Effector CD4-positive, alpha-beta T cell (primary cell): ENCODE results near the gene FRMPD4.

Experiments
- DNase-seq: peaks from one replicate; pipeline ENCODE4 v3.0.0-alpha.2; 2020

The FRMPD4 gene

GRCh38 chrX:12307961-12308360 lies 169.7 kb downstream of the FRMPD4 start:
- DNase-seq, result no peak

- no peak for DNase-seq
Measured at GRCh38 chrX:12308420-12308819, 170.1 kb downstream of the FRMPD4 start.

- no peak for DNase-seq
Measured at GRCh38 chrX:12309040-12309743, 170.9 kb downstream of the FRMPD4 start.

GRCh38 chrX:12309744-12310076 lies 171.4 kb downstream of the FRMPD4 start:
- DNase-seq, result no peak

GRCh38 chrX:12314651-12315050 lies 176.4 kb downstream of the FRMPD4 start:
- no peak for DNase-seq

- DNase-seq, result no peak
Measured at GRCh38 chrX:12315526-12315925, 177.3 kb downstream of the FRMPD4 start.

GRCh38 chrX:12319003-12319519 lies 180.8 kb downstream of the FRMPD4 start:
- DNase-seq, result no peak

GRCh38 chrX:12319992-12320391 lies 181.7 kb downstream of the FRMPD4 start:
- no peak for DNase-seq

GRCh38 chrX:12322031-12322430 lies 183.8 kb downstream of the FRMPD4 start:
- DNase-seq, result no peak

- no peak for DNase-seq
Measured at GRCh38 chrX:12325171-12325570, 186.9 kb downstream of the FRMPD4 start.

GRCh38 chrX:12327836-12328235 lies 189.6 kb downstream of the FRMPD4 start:
- DNase-seq, result no peak

GRCh38 chrX:12329476-12329875 lies 191.2 kb downstream of the FRMPD4 start:
- DNase-seq, result no peak

- no peak for DNase-seq
Measured at GRCh38 chrX:12330841-12331240, 192.6 kb downstream of the FRMPD4 start.

GRCh38 chrX:12332786-12333347 lies 194.6 kb downstream of the FRMPD4 start:
- no peak for DNase-seq

- no peak for DNase-seq
Measured at GRCh38 chrX:12339921-12340320, 201.6 kb downstream of the FRMPD4 start.

GRCh38 chrX:12344954-12345353 lies 206.7 kb downstream of the FRMPD4 start:
- DNase-seq, result no peak

GRCh38 chrX:12349201-12349600 lies 210.9 kb downstream of the FRMPD4 start:
- DNase-seq, result no peak

GRCh38 chrX:12352922-12353321 lies 214.6 kb downstream of the FRMPD4 start:
- no peak for DNase-seq

GRCh38 chrX:12360383-12360782 lies 222.1 kb downstream of the FRMPD4 start:
- no peak for DNase-seq

- no peak for DNase-seq
Measured at GRCh38 chrX:12360986-12361598, 222.8 kb downstream of the FRMPD4 start.

GRCh38 chrX:12363216-12363615 lies 224.9 kb downstream of the FRMPD4 start:
- no peak for DNase-seq

GRCh38 chrX:12366440-12366839 lies 228.2 kb downstream of the FRMPD4 start:
- no peak for DNase-seq

- no peak for DNase-seq
Measured at GRCh38 chrX:12367254-12367653, 229.0 kb downstream of the FRMPD4 start.

- DNase-seq, result no peak
Measured at GRCh38 chrX:12370497-12370986, 232.3 kb downstream of the FRMPD4 start.
